BE2C (cell line): ENCODE results near the gene SMYD5.

Experiments
- DNase-seq: peaks from one replicate; pipeline ENCODE4 v3.0.0-alpha.2; 2020
- H3K27me3 ChIP-seq: fragments of 250-450 bp; sonication (Bioruptor Pico); 2 replicates; pipeline ENCODE4 v1.5.1; 2020; ENCODE audit warnings: mild to moderate bottlenecking
- H3K36me3 ChIP-seq: fragments of 250-450 bp; sonication (Bioruptor Pico); 2 replicates; pipeline ENCODE4 v1.5.1; 2020; ENCODE audit warnings: mild to moderate bottlenecking
- H3K4me1 ChIP-seq: fragments of 250-450 bp; sonication (Bioruptor Pico); 2 replicates; pipeline ENCODE4 v1.5.1; 2020
- H3K4me3 ChIP-seq: 2 replicates; pipeline ENCODE4 v1.5.1; 2011; ENCODE audit warnings: low read depth, low read length
- H3K9me3 ChIP-seq: fragments of 250-450 bp; sonication (Bioruptor Pico); 2 replicates; pipeline ENCODE4 v1.5.1; 2020
- TF ChIP-seq, protein P1 (sequence below): IDR thresholded peaks from 2 replicates; pipeline ENCODE4 v1.5.1; 2012; ENCODE audit warnings: mild to moderate bottlenecking, low read depth, low read length

Gene SMYD5

GRCh38 chr2:73215254-73215653, 1.2 kb downstream of the SMYD5 start:
- H3K4me3 ChIP-seq, result no peak overlapping the region; the same call in 1 of the 2 replicates
- no peaks in the 10 kb centered on the region for H3K9me3 ChIP-seq
- TF ChIP-seq, protein P1, sequence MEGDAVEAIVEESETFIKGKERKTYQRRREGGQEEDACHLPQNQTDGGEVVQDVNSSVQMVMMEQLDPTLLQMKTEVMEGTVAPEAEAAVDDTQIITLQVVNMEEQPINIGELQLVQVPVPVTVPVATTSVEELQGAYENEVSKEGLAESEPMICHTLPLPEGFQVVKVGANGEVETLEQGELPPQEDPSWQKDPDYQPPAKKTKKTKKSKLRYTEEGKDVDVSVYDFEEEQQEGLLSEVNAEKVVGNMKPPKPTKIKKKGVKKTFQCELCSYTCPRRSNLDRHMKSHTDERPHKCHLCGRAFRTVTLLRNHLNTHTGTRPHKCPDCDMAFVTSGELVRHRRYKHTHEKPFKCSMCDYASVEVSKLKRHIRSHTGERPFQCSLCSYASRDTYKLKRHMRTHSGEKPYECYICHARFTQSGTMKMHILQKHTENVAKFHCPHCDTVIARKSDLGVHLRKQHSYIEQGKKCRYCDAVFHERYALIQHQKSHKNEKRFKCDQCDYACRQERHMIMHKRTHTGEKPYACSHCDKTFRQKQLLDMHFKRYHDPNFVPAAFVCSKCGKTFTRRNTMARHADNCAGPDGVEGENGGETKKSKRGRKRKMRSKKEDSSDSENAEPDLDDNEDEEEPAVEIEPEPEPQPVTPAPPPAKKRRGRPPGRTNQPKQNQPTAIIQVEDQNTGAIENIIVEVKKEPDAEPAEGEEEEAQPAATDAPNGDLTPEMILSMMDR, result no peak
- no peak for DNase-seq
- H3K4me1 ChIP-seq, result no peaks in the 10 kb centered on the region
- H3K27me3 ChIP-seq, result no peaks in the 10 kb centered on the region
- no peaks in the 10 kb centered on the region for H3K36me3 ChIP-seq

DNA sequence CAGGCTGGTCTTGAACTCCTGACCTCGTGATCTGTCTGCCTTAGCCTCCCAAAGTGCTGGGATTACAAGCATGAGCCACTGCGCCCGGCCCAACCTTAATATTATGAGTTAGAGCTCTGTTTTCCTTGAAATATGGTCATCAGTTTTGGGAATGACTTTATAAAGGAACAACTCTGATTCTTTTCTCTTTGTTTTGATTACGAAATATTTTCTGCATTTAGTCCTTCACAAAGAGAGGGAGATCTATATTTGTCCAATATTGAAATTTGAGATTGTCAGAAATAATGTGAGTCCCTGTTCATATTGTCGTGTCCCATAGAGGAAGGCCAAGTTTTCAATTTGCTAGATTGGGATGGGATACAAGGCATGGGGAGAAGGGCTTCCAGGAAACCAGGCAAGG, 3.1 kb downstream of the SMYD5 start:
- H3K9me3 ChIP-seq, result no peaks in the 10 kb centered on the region
- H3K4me1 ChIP-seq, result no peaks in the 10 kb centered on the region
- no peak overlapping the region for H3K4me3 ChIP-seq
- DNase-seq, result no peak
- TF ChIP-seq, protein P1, result no peak
- no peaks in the 10 kb centered on the region for H3K27me3 ChIP-seq
- no peaks in the 10 kb centered on the region for H3K36me3 ChIP-seq

DNA sequence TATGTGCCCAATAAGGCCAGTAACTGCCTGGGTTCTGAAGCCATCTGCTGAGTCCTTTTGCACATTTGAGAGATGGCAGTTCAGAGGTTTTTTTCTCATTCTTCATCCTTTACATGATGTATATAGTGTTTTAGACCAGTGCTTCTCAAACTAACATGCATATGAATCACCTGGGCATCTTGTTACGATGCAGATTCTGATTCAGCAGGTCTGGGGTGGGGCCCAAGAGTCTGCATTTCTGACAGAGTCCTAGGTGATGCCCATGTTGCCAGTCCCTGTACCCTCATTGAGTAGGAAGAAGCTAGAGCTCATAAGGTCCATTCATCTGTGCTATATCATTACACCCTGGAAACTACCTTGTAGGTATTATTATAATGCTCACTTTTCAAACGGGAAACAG, 3.8 kb downstream of the SMYD5 start:
- no peaks in the 10 kb centered on the region for H3K36me3 ChIP-seq
- TF ChIP-seq, protein P1, result no peak
- H3K4me1 ChIP-seq, result no peaks in the 10 kb centered on the region
- no peak overlapping the region for H3K4me3 ChIP-seq
- no peaks in the 10 kb centered on the region for H3K9me3 ChIP-seq
- no peak for DNase-seq
- H3K27me3 ChIP-seq, result no peaks in the 10 kb centered on the region

DNA sequence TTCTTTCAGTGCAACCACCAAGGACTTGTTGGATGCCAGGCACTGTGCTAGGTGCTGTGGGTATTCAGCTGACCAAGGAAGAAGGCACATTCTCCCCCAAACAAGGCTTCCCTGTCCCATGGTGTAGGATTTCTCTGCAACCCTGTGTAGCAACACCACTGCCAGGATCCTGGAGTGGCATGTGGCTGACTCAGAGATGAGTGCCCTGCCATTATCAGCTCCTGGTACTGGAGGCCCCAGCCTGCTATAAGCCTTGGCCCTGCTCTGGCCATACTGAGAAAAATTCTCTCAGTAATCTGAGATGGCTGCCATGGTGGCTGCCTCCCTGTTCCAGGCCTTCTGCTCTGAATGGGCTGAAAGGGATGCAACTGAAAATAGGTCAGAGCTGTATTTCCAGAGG, 4.3 kb downstream of the SMYD5 start:
- DNase-seq, result no peak
- H3K27me3 ChIP-seq, result no peaks in the 10 kb centered on the region
- no peak overlapping the region for H3K4me3 ChIP-seq
- no peaks in the 10 kb centered on the region for H3K4me1 ChIP-seq
- H3K9me3 ChIP-seq, result no peaks in the 10 kb centered on the region
- TF ChIP-seq, protein P1, result no peak
- no peaks in the 10 kb centered on the region for H3K36me3 ChIP-seq

- H3K27me3 ChIP-seq, result no peaks in the 10 kb centered on the region
- no peak for DNase-seq
- no peaks in the 10 kb centered on the region for H3K9me3 ChIP-seq
- no peaks in the 10 kb centered on the region for H3K36me3 ChIP-seq
- H3K4me1 ChIP-seq, result no peaks in the 10 kb centered on the region
- H3K4me3 ChIP-seq, result no peak overlapping the region
- TF ChIP-seq, protein P1, result no peak
These were observed 9.8 kb downstream of the SMYD5 start for GRCh38 chr2:73223821-73224220.

DNA sequence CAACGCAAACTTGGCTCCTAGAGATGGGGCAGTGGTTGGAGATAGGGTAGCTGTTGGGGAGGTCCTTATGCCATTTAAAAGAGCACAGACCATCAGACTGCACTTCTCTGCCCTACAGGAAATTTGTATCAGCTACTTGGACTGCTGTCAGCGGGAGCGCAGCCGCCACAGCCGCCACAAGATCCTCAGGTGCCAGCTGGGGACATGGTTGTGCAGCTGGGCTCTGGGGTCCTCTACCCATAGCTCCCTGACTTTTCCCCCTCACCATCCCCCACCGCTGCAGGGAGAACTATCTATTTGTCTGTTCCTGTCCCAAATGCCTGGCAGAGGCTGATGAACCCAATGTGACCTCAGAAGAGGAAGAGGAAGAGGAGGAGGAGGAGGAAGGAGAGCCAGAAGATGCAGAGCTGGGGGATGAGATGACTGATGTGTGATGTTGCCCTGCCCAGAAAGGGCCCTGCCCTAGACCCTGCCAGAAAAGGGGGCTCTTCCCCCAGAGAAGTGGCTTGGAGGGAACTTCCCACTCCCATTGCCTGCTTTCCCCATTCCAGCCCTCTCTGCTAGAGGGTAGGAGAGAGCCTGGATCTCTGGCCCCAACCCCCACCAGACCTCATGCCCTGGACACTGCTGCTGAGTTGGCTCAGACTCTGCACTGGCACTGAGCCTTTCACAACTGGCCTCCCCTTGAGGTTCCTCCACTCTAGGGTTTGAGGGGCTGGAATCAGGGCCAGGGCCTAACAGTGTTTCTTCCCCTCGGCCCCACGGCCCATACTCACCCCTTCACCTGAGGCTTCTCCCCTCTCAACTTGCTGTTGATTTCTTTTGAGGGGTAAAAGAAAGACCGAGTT, 11.7 kb downstream of the SMYD5 start:
- TF ChIP-seq, protein P1, result no peak
- Histone ChIP-seq H3K4me1 (no peaks in the 10 kb centered on the region), H3K4me3 (no peak overlapping the region), H3K27me3 (no peaks in the 10 kb centered on the region), H3K9me3 (no peaks in the 10 kb centered on the region), H3K36me3 (no peaks in the 10 kb centered on the region)
- DNase-seq, result no peak
